HUES48 (cell line): ENCODE results near the gene GPSM1.
"Not testable (repeated sequence)": the region's sequence is repeated elsewhere in the genome, so short reads cannot be mapped to it uniquely, and the experiment has no call there.

Experiments
- H3K27ac ChIP-seq: one replicate; pipeline ENCODE4 v1.7.0; 2013; ENCODE audit warnings: low read depth, low read length, inconsistent platforms
- H3K27me3 ChIP-seq: 2 replicates; pipeline ENCODE4 v1.6.1; 2013; ENCODE audit warnings: mild to moderate bottlenecking, low read length; ENCODE audit not compliant: control insufficient read depth, insufficient read depth
- H3K36me3 ChIP-seq: 2 replicates; pipeline ENCODE4 v1.6.1; 2013; ENCODE audit warnings: low read length; ENCODE audit not compliant: control insufficient read depth, insufficient read depth
- H3K4me1 ChIP-seq: 2 replicates; pipeline ENCODE4 v1.6.1; 2013; ENCODE audit warnings: mild to moderate bottlenecking, low read length; ENCODE audit not compliant: control insufficient read depth, insufficient read depth
- H3K4me3 ChIP-seq: 2 replicates; pipeline ENCODE4 v1.5.1; 2013; ENCODE audit warnings: mild to moderate bottlenecking, low read depth, low read length
- H3K9ac ChIP-seq: 2 replicates; pipeline ENCODE4 v1.6.1; 2013; ENCODE audit warnings: mild to moderate bottlenecking, low read depth, low read length, moderate library complexity
- H3K9me3 ChIP-seq: 2 replicates; pipeline ENCODE4 v1.6.1; 2013; ENCODE audit warnings: low read length; ENCODE audit not compliant: control insufficient read depth, insufficient read depth

Gene GPSM1

DNA sequence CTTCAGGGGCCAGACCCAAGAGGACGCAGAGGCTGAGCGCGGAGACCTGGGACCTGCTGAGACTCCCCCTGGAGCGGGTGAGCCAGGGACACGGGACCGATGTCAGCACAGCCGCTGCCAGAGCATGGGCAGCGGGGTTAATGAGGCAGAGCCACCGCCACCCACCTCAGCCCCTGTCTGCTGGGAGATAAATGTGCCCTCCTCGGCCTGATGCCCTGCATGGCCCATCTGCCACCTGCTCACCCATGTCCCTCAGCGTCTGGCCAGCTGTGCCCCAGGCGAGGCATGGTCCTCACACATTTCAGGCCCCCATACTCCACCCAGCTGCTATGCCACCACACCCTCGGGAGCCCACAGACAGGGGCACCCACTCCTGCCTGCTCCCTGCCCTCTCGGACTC is 21.4 kb downstream of the GPSM1 start:
- no peak overlapping the region for H3K27ac ChIP-seq
- H3K4me1 ChIP-seq = no peaks in the 10 kb centered on the region

DNA sequence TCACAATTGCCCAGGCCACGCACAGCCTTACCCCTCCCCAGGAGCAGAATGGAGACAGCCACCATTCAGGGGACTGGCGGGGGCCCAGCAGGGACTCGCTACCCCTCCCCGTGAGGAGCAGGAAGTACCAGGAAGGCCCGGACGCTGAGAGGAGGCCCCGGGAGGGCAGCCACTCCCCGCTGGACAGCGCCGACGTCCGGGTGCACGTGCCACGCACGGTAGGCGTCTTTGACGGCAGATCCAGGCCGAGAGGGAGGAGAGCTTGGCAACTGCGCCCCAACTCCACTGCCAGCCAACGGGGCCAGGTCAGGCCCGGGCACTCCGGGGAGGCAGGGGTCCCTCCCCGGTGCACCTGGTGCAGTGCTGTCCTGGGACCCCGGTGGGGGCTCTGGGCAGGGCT is 22.2 kb downstream of the GPSM1 start:
- Histone ChIP-seq H3K36me3 (no peaks in the 10 kb centered on the region), H3K4me1 (no peaks in the 10 kb centered on the region), H3K27ac (no peak overlapping the region), H3K9me3 (no peaks in the 10 kb centered on the region), H3K4me3 (no peak overlapping the region), H3K9ac (no peak overlapping the region), H3K27me3 (no peaks in the 10 kb centered on the region)

More for the DNA sequence above, 21.4 kb downstream of the GPSM1 start:
- no peak overlapping the region for H3K4me3 ChIP-seq
- no peaks in the 10 kb centered on the region for H3K27me3 ChIP-seq
- no peaks in the 10 kb centered on the region for H3K9me3 ChIP-seq
- no peaks in the 10 kb centered on the region for H3K36me3 ChIP-seq
- no peak overlapping the region for H3K9ac ChIP-seq

DNA sequence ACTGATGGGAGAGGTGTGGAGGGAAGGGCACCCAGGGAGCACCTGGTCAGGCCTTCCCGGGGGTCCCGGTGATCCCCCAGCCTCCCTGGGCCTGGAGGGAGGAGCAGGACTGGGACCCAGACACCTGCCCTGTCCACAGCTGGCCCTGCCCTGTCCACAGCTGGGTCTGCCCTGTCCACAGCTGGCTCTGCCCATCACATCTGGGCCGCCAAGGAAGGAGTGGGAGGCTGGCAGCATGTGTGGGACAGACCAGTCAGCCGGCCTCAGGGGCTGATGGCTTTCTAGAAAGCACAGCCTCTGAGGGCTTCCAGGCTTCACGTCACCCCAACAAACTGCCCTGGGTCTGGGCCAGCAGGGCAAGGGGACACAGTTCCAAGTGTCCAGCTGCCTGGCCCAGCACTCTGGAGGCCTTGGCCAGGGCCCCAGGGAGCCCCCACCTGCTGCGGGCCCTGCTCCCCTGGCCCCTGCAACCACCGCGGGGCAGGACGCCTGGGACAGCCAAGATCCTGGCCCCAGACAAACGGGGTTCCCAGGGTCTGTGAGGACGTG is 24.0 kb downstream of the GPSM1 start:
- no peaks in the 10 kb centered on the region for H3K27me3 ChIP-seq
- H3K9me3 ChIP-seq = no peaks in the 10 kb centered on the region
- H3K9ac ChIP-seq = no peak overlapping the region
- no peaks in the 10 kb centered on the region for H3K36me3 ChIP-seq
- H3K4me1 ChIP-seq = no peaks in the 10 kb centered on the region
- H3K4me3 ChIP-seq = no peak overlapping the region
- H3K27ac ChIP-seq = no peak overlapping the region

DNA sequence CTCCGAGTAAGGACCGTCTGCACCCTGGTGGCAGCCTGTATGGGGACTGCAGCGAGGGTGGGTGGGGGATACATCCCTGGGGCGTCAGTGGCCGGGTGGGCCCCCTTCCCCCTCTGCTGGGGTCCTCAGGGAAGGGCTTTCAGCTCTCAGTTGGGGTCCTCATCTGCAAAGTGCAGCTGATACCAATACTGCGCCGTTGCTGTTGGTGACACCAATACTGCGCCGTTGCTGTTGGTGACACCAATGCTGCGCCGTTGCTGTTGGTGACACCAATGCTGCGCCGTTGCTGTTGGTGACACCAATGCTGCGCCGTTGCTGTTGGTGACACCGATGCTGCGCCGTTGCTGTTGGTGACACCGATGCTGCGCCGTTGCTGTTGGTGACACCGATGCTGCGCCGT is 24.5 kb downstream of the GPSM1 start:
- H3K4me3 ChIP-seq, H3K4me1 ChIP-seq, H3K9me3 ChIP-seq, H3K9ac ChIP-seq, H3K27ac ChIP-seq, H3K36me3 ChIP-seq, H3K27me3 ChIP-seq: not testable (repeated sequence)

DNA sequence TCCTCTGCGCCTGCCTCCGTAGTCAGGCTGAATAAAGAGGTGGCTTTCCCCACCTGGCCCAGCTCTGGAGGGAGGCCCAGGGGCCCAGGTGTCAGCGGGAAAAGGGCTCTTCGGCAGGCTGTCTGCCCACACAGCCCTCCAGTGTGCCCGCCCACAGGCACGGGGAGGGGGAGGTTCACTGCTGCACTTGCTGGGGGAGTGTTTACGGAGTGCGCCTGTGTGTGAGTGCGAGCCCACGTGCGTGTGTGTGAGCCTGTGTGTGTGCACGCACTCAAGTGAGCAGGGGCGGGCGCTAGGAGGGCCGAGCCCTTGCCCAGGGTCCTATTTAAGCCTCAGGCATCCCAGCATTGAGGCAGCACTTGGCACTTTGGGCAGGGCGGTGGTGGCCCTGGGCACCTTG is 25.3 kb downstream of the GPSM1 start:
- no peaks in the 10 kb centered on the region for H3K4me1 ChIP-seq
- no peak overlapping the region for H3K9ac ChIP-seq
- no peak overlapping the region for H3K4me3 ChIP-seq
- H3K27me3 ChIP-seq = no peaks in the 10 kb centered on the region
- H3K36me3 ChIP-seq = no peaks in the 10 kb centered on the region
- H3K9me3 ChIP-seq = no peaks in the 10 kb centered on the region
- H3K27ac ChIP-seq = no peak overlapping the region

DNA sequence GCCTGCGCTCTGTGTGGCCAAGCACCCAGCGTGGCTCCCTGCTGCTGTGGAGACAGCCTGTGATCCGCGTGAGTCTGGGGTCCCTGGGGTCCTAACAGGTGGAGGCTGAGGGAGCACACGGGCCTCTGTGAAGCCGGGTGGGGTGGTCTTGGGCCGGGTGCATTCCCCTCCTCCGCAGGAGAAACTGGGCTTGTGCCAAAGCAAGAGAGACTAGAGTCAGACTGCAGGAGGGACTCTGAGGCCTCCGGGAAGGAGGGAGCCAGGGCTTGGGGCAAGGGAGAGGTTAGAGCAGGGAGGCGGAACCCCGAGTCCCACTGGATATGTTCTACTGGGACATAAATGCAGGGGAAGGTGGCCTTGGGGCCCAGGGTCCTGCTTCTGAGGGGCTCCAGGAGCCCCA is 25.7 kb downstream of the GPSM1 start:
- no peaks in the 10 kb centered on the region for H3K4me1 ChIP-seq
- no peaks in the 10 kb centered on the region for H3K27me3 ChIP-seq
- H3K36me3 ChIP-seq = no peaks in the 10 kb centered on the region
- H3K9ac ChIP-seq = no peak overlapping the region
- H3K4me3 ChIP-seq = no peak overlapping the region
- no peak overlapping the region for H3K27ac ChIP-seq
- no peaks in the 10 kb centered on the region for H3K9me3 ChIP-seq

DNA sequence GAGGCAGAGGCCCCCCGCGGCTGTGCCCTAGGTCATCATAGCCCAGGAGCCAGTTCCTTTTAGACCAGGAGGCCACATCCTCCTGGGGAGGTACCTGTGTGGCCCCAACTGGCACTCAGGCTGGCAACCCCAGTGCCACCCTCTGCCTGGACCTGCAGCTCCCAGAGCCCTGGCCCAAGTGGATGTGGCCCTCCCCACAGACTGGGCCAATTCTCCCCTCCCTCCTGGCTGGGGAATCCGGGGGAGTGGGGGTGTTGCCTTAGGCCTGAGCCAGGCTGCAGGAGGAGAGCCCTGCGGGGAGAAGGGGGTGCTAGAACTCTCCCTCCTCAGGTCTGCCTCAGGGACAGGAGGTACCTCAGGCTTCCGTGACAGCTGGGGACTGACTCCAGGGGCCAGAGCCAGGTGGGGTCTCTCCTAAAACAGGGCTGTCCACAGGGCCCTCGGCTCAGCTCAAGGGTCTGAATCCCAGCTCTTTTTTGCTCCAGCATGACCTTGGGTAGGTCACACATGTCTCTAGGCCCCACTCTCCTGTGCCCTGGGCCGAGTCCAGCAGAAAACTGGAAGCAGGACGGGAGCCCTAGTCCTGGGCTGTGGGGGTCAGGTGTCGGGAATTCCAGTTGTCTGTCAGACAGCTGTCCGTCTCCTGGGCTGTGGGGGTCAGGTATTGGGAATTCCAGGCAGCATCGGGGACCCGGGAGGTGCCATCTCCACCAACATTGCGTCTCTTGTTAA is 26.6 kb downstream of the GPSM1 start:
- H3K36me3 ChIP-seq = no peaks in the 10 kb centered on the region
- H3K9me3 ChIP-seq = no peaks in the 10 kb centered on the region
- H3K27me3 ChIP-seq = no peaks in the 10 kb centered on the region
- H3K27ac ChIP-seq = no peak overlapping the region
- no peak overlapping the region for H3K4me3 ChIP-seq
- H3K9ac ChIP-seq = no peak overlapping the region
- no peaks in the 10 kb centered on the region for H3K4me1 ChIP-seq

DNA sequence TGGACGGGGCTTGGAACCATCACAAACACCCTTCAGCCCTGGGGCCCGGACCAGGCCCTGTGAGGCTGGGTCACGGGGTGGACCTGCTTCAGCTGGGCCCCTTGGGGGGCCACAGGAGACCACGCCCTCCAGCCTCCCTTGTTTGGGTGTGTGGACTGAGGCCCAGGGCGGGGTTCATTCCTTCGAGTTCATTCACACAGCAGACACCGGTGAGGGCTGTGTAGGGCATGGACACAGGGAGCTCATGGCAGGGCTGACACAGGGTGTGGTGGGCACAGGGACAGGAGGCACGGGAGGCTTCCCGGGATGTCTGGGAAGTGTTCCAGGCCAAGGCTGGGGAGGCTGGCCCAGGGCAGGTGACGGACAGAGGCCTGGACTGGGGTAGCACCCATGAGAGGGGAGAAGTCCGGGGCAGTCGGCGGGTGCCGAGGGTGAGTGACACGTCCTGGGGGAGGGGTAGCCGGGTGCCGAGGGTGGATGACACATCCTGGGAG is 27.3 kb downstream of the GPSM1 start:
- H3K9ac ChIP-seq = no peak overlapping the region
- H3K27me3 ChIP-seq = no peaks in the 10 kb centered on the region
- H3K9me3 ChIP-seq = no peaks in the 10 kb centered on the region
- no peak overlapping the region for H3K4me3 ChIP-seq
- no peaks in the 10 kb centered on the region for H3K36me3 ChIP-seq
- no peak overlapping the region for H3K27ac ChIP-seq
- H3K4me1 ChIP-seq = no peaks in the 10 kb centered on the region

DNA sequence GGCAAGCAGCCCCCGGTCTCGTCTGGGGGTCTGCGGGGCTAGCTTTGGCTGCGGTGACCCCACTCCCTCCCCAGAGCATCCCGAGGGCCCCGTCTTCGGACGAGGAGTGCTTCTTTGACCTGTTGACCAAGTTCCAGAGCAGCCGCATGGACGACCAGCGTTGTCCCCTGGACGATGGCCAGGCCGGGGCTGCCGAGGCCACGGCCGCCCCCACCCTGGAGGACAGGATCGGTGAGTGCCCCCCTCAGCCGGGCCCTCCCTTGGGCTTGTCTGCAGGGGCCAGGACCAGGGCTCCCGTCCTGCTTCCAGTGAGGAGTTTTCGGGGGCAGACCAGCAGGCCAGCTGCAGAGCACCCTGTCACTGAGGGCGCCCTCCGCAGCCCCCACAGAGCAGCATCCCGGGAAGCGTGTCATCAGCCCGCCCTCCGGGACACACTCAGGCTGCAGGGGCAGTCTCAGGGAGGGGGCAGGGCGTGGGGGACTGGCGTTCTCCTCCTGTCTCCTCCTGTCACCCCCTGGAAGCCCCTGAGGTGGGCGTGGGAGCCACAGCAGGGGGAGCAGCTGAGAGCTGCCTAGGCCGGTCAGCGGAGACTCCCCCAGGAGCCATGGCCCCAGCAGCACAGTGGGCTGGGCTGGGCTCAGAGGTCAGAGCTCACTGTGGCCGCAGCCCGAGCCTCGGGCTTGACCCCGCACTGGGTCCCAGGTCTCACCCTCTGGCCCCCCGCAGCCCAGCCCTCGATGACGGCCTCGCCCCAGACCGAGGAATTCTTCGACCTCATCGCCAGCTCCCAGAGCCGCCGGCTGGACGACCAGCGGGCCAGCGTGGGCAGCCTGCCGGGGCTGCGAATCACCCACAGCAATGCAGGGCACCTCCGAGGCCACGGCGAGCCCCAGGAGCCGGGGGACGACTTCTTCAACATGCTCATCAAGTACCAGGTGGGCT is 28.5 kb downstream of the GPSM1 start:
- Histone ChIP-seq H3K9ac (no peak overlapping the region), H3K27ac (no peak overlapping the region), H3K36me3 (no peaks in the 10 kb centered on the region), H3K27me3 (no peaks in the 10 kb centered on the region), H3K4me3 (no peak overlapping the region), H3K4me1 (no peaks in the 10 kb centered on the region), H3K9me3 (no peaks in the 10 kb centered on the region)

DNA sequence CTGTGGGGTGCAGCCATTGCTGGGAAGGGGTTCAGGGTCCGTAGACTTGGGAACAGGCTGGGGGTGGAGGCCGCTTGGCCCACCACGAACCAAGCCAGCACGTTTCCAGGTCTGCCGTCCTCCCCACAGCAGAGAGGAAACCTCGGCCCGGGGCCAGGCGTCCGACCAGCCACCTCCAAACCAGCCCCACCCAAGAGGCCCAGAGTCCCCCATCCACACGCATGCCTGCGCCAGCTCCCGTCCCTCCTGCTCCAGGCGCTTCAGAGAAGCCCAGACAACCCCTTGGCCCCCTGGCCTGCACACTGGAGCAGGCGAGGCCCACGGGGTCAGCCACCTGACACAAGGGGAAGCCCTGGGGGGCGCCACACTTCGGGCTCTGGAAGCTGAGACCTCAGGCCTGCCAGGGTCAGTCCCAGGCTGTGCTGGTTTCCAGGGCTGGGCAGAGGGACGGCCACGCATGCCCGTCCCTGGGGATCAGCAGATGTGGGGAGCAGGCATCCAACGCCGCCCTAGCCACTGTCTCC is 29.9 kb downstream of the GPSM1 start:
- Histone ChIP-seq H3K4me3 (no peak overlapping the region), H3K9me3 (no peaks in the 10 kb centered on the region), H3K36me3 (peaks cover 5% of the 10 kb centered on the region; the same call in 1 of the 2 replicates), H3K27ac (no peak overlapping the region), H3K9ac (no peak overlapping the region), H3K27me3 (no peaks in the 10 kb centered on the region), H3K4me1 (no peaks in the 10 kb centered on the region)
